HG03565 (cell line): ENCODE data around the gene CSAG3.
A peak's percentile ranks its signal among the peaks of the same experiment; 100 is the strongest.
"Not testable (repeated sequence)": the region's sequence is repeated elsewhere in the genome, so short reads cannot be mapped to it uniquely, and the experiment has no call there.

Experiments
- ATAC-seq: cut with Tn5 transposase; IDR thresholded peaks from one replicate; pipeline ENCODE4 v1.9.1; 2021; ENCODE audit warnings: mild to moderate bottlenecking, moderate library complexity; ENCODE audit not compliant: unreplicated experiment

CSAG3 gene

GRCh38 chrX:152758918-152759317 lies at the start of gene CSAG3:
Gene CSAG3 (plus strand): TSS chrX:152759218.
- ATAC-seq, result not testable (repeated sequence)

GRCh38 chrX:152713195-152713594 lies 45.8 kb upstream of the CSAG3 start:
- ATAC-seq, result not testable (repeated sequence)

DNA sequence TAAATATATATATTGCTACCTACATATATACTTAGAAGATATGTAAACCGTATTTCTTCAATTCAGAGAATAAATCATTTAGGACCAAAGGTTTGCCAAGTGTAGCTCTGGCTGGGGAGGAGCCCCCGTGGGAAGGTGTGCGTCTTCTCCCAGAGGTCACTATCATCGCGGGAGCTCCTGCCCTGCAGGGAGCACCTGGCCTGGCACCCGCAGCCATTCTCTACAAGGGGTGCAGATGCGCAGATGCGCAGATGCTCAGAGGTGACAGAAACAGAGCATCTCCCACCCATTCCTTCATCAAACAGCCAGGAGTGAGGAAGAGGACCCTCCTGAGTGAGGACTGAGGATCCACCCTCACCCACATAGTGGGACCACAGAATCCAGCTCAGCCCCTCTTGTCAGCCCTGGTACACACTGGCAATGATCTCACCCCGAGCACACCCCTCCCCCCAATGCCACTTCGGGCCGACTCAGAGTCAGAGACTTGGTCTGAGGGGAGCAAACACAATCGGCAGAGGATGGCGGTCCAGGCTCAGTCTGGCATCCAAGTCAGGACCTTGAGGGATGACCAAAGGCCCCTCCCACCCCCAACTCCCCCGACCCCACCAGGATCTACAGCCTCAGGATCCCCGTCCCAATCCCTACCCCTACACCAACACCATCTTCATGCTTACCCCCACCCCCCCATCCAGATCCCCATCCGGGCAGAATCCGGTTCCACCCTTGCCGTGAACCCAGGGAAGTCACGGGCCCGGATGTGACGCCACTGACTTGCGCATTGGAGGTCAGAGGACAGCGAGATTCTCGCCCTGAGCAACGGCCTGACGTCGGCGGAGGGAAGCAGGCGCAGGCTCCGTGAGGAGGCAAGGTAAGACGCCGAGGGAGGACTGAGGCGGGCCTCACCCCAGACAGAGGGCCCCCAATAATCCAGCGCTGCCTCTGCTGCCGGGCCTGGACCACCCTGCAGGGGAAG lies 44.9 kb upstream of the CSAG3 start, which contains the start of gene MAGEA2B:
Gene MAGEA2B, plus strand, starts transcription at position 814 of the 973 bp plus-strand sequence. CDS start 2,479 bp downstream, outside the sequence.
- not testable (repeated sequence) for ATAC-seq

DNA sequence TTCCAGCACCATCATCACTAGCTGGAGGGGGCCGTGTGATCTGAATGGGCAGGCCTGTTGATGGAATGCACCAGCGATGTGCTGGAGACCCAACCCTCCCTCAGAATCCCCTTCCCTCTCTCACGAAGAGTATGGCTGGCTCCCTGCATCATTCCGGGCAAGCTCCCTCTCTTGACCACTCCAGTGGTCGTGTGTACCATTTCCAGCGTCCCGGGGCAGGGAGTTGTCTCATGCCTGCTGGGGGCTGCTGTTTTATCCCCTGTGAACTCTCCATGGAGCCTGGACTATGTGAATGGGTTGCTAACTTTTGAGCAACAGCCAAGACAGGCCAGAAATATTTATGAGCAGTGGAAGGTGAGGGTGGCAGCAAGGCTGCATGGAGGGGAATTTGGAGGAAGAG lies 33.6 kb upstream of the CSAG3 start:
- ATAC-seq, result no peak

DNA sequence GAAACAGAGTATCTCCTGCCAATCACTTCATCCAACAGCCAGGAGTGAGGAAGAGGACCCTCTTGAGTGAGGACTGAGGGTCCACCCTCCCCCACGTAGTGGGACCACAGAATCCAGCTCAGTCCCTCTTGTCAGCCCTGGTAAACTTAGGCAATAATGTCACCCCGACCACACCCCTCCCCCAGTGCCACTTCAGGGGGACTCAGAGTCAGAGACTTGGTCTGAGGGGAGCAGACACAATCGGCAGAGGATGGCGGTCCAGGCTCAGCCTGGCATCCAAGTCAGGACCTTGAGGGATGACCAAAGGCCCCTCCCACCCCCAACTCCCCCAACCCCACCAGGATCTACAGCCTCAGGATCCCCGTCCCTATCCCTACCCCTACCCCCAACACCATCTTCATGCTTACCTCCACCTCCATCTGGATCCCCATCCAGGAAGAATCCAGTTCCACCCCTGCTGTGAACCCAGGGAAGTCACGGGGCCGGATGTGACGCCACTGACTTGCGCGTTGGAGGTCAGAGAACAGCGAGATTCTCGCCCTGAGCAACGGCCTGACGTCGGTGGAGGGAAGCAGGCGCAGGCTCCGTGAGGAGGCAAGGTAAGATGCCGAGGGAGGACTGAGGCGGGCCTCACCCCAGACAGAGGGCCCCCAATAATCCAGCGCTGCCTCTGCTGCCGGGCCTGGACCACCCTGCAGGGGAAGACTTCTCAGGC lies 25.6 kb upstream of the CSAG3 start, which contains the start of the genes CSAG1 and MAGEA12:
Gene CSAG1, minus strand, starts transcription at position 461 of the 715 bp plus-strand sequence. CDS start 1,261 bp downstream, outside the sequence.
Gene MAGEA12, plus strand, starts transcription at position 497 of the 715 bp plus-strand sequence. CDS start 2,405 bp downstream, outside the sequence.
- no peak for ATAC-seq

DNA sequence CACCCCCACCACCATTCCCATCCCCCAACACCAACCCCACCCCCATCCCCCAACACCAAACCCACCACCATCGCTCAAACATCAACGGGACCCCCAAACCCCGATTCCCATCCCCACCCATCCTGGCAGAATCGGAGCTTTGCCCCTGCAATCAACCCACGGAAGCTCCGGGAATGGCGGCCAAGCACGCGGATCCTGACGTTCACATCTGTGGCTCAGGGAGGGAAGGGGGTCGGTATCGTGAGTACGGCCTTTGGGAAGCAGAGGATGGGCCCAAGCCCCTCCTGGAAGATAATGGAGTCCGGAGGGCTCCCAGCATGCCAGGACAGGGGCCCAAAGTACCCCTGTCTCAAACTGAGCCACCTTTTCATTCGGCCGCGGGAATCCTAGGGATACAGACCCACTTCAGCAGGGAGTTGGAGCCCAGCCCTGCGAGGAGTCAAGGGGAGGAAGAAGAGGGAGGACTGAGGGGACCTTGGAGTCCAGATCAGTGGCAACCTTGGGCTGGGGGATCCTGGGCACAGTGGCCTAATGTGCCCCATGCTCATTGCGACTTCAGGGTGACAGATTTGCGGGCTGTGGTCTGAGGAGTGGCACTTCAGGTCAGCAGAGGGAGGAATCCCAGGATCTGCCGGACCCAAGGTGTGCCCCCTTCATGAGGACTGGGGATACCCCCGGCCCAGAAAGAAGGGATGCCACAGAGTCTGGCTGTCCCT lies 24.7 kb upstream of the CSAG3 start:
- not testable (repeated sequence) for ATAC-seq

GRCh38 chrX:152735101-152735500 lies 23.9 kb upstream of the CSAG3 start:
- ATAC-seq, result no peak

- no peak for ATAC-seq
Measured at GRCh38 chrX:152735860-152736511, 23.0 kb upstream of the CSAG3 start.

GRCh38 chrX:152736528-152736927 lies 22.5 kb upstream of the CSAG3 start:
- ATAC-seq, result not testable (repeated sequence)

DNA sequence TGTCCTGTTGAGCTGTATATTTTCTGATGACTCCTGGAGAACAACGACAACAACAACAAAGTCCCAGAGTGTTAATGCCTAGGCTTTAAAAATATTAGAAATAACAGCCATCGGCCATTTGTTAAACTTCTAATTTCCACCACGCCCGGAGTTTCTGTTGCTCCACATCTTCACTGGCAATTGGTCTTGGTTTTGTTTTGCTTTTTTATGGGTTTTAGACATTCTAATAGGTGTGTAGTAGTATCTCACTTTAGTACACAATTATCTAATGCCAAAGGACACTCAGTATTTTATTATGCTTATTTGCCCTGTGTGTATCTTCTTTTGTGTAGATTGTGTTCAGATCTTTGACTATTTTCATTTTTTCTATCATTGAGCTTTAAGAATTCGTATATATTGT lies 20.5 kb upstream of the CSAG3 start:
- no peak for ATAC-seq

- not testable (repeated sequence) for ATAC-seq
Measured at GRCh38 chrX:152753686-152754650, 5.0 kb upstream of the CSAG3 start, which contains the start of gene MAGEA2. Gene MAGEA2 (minus strand): TSS chrX:152753842. CDS start chrX:152751363, 2,479 bp downstream.

- ATAC-seq, result not testable (repeated sequence)
Measured at GRCh38 chrX:152754871-152755270, 4.1 kb upstream of the CSAG3 start.

DNA sequence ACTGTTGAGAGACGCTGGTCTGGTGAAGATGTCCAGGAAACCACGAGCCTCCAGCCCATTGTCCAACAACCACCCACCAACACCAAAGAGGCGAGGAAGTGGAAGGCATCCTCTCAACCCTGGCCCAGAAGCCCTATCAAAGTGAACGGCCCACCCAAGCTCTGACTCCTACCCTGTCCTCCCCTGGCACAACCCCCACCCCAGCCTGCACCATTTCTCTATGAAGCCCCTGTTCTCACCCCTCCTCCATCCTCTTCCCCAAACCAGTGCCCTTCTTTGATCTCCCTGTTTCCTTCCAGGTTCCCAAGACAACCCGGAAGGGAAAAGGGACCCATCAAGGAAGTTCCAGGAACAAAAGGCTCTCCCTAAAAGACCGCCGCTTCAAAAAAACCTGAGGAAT lies 526 bp downstream of the CSAG3 start:
- not testable (repeated sequence) for ATAC-seq

GRCh38 chrX:152761582-152761981 lies 2.6 kb downstream of the CSAG3 start:
- not testable (repeated sequence) for ATAC-seq

GRCh38 chrX:152766562-152766961 lies 7.5 kb downstream of the CSAG3 start:
- ATAC-seq, result not testable (repeated sequence)

DNA sequence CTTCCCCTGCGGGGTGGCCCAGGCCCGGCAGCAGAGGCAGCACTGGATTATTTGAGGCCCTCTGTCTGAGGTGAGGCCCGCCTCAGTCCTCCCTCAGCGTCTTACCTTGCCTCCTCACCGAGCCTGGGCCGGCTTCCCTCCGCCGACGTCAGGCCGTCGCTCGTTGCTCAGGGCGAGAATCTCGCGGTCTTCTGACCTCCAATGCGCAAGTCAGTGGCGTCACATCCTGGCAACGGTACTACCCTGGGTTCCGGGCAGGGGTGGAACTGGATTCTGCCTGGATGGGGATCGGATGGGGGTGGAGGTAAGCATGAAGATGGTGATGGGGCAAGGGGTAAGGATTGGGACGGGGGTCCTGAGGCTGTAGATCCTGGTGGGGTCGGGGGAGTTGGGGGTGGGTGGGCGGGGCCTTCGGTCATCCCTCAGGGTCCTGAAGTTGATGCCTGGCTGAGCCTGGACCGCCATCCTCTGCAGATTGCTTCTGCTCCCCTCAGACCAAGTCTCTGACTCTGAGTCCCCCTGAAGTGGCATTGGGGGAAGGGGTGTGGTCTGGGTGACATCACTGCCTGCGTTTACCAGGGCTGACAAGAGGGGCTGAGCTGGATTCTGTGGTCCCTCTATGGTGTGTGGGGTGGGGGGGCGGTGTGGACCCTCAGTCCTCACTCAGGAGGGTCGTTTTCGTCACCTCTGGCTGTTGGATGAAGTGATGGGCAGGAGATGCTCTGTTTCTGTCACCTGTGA lies 10.7 kb downstream of the CSAG3 start, which contains the start of gene MAGEA6:
Gene MAGEA6, minus strand, starts transcription at position 141 of the 741 bp plus-strand sequence. CDS start 2,039 bp downstream, outside the sequence.
- ATAC-seq, result not testable (repeated sequence)

DNA sequence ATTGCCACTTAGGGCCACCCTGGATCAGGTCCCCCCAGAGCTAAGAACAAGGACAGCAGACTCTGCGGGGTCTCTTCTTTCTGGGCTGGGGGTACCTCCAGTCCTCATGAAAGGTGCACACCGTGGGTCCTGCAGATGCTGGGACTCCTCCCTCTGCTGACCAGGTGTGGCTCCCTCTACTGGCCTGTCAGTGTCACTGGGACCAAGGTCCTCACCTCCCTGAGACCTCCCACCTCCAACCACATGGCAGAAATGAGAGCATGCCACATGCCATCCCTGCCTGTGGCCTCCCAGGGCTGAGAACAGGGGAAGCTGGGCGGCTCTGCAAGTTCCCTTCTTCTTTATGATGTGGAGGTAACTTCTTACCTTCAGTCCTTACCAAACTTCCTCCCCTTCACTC lies 28.0 kb downstream of the CSAG3 start:
- ATAC-seq, result peak; percentile 74

DNA sequence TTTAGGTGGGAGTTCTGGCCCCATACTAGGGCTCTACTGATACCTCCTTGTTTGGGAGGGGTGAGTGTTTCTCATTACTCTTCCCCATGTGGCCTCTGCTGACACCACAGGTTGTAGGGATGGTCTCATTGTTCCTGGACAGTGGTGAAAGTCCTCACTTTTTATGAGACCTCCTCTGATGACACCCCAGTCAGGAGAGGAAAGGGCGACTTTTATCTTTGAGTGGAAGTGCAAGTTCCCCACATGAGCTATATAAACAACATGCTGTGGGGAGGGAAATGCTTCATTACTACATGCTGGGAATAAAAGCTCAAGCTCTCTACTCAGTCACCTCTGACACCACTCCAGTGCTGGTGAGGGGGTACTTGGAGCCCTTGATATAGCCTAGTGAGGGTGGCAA lies 39.9 kb downstream of the CSAG3 start:
- no peak for ATAC-seq
